Nephron progenitor cell (in vitro differentiated cells): Measurements from ENCODE around the gene ETV1.

ENCODE experiments used
- DNase-seq: peaks from one replicate; pipeline ENCODE4 v3.0.0; 2021
- H3K27ac Mint-ChIP-seq: 2 replicates; pipeline ENCODE4 v1.8.0; 2021; ENCODE audit warnings: mild to moderate bottlenecking, moderate library complexity, mixed read lengths
- H3K27me3 Mint-ChIP-seq: 2 replicates; pipeline ENCODE4 v1.8.0; 2021; ENCODE audit warnings: mild to moderate bottlenecking, low read depth, mixed read lengths; ENCODE audit not compliant: poor library complexity
- H3K36me3 Mint-ChIP-seq: 2 replicates; pipeline ENCODE4 v1.8.0; 2021; ENCODE audit warnings: low read depth, mixed read lengths
- H3K4me1 Mint-ChIP-seq: 2 replicates; pipeline ENCODE4 v1.8.0; 2021; ENCODE audit warnings: mixed read lengths
- H3K4me3 Mint-ChIP-seq: 2 replicates; pipeline ENCODE4 v1.8.0; 2021; ENCODE audit warnings: mild to moderate bottlenecking, moderate library complexity, mixed read lengths
- H3K9me3 Mint-ChIP-seq: 2 replicates; pipeline ENCODE4 v1.8.0; 2021; ENCODE audit warnings: mild to moderate bottlenecking, moderate library complexity, mixed read lengths
- CTCF ChIP-seq: fragments of 200-600 bp; sonication (generic); IDR thresholded peaks from 2 replicates; pipeline ENCODE4 v1.5.0; 2021; ENCODE audit warnings: antibody characterized with exemption

The ETV1 gene

DNA sequence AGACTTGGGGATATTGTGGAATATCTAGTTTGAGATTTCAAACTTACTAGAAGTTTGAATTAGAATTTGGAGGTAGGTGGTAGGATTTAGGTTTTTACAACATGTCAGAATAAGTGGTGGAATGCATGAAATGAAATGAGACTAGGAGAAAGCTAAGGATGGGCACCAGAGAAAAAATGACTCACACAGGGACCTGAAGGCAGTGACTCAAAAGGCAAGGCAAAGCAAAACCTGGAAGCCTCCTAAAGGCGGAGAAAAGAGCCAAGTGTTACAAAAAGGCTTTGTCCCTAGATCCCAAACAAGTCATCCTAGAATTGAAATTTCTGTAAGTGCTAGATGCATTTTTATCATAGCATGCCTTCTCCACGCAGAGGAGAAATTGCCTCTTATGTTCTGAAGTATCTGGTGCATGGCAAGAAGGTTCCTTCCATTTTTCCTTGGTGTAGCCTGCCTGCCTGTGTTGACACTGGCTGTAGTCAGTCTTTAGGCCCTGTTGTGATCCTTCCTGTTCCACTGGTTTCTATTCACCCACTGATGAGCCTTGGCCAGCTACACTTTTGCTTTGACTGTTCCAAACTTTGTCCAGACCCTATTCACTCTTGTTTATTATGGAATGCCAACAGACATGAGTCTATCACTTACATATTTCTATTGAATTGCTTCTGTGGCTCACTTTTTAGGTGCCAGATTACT lies 109.3 kb downstream of the ETV1 start:
- DNase-seq: no peak
- H3K4me1 Mint-ChIP-seq: no peaks in the 10 kb centered on the region
- no peak overlapping the region for H3K4me3 Mint-ChIP-seq
- H3K9me3 Mint-ChIP-seq: no peaks in the 10 kb centered on the region
- no peaks in the 10 kb centered on the region for H3K36me3 Mint-ChIP-seq
- no peak for TF ChIP-seq CTCF
- H3K27me3 Mint-ChIP-seq: no peaks in the 10 kb centered on the region
- H3K27ac Mint-ChIP-seq: peak overlapping the region; percentile 58

- no peak overlapping the region for H3K27ac Mint-ChIP-seq
- H3K9me3 Mint-ChIP-seq: no peaks in the 10 kb centered on the region
- TF ChIP-seq CTCF: no peak
- H3K27me3 Mint-ChIP-seq: no peaks in the 10 kb centered on the region
- H3K4me1 Mint-ChIP-seq: no peaks in the 10 kb centered on the region
- no peaks in the 10 kb centered on the region for H3K36me3 Mint-ChIP-seq
- H3K4me3 Mint-ChIP-seq: no peak overlapping the region
- DNase-seq: no peak
Measured at GRCh38 chr7:13879143-13879542, 110.3 kb downstream of the ETV1 start.

- H3K27ac Mint-ChIP-seq: no peak overlapping the region
- DNase-seq: no peak
- TF ChIP-seq CTCF: no peak
- H3K4me1 Mint-ChIP-seq: no peaks in the 10 kb centered on the region
- no peaks in the 10 kb centered on the region for H3K36me3 Mint-ChIP-seq
- H3K27me3 Mint-ChIP-seq: no peaks in the 10 kb centered on the region
- H3K4me3 Mint-ChIP-seq: no peak overlapping the region
- H3K9me3 Mint-ChIP-seq: no peaks in the 10 kb centered on the region
Measured at GRCh38 chr7:13878154-13878553, 111.3 kb downstream of the ETV1 start.

DNA sequence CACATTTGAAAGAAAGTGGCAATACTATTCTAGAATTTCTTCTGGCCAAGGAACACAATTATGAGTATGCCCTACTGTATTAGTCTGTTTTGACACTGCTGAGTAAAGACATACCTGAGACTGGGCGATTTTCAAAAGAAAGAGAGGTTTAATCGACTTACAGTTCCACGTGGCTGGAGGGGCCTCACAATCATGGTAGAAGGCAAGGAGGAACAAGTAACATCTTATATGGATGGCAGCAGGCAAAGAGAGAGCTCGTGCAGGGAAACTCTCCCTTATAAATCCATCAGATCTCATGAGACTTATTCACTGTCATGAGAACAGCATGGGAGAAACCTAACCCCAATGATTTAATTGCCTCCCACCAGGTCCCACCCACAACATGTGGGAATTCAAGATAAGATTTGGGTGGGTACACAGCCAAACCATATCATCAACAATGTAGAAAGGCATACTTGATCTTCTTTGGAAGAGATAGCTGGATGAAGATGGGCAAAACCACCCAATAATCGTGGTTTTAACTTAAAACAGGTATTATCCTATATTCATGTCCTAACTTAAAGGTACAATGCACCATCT lies 113.9 kb downstream of the ETV1 start:
- TF ChIP-seq CTCF: no peak
- Mint-ChIP-seq H3K36me3 (no peaks in the 10 kb centered on the region), H3K27me3 (peaks cover 4% of the 10 kb centered on the region), H3K9me3 (no peaks in the 10 kb centered on the region), H3K27ac (no peak overlapping the region), H3K4me3 (no peak overlapping the region), H3K4me1 (no peaks in the 10 kb centered on the region)
- no peak for DNase-seq

GRCh38 chr7:13874783-13875182 lies 114.7 kb downstream of the ETV1 start:
- Mint-ChIP-seq H3K27ac (no peak overlapping the region), H3K9me3 (no peaks in the 10 kb centered on the region), H3K36me3 (no peaks in the 10 kb centered on the region), H3K27me3 (peaks cover 4% of the 10 kb centered on the region), H3K4me3 (no peak overlapping the region), H3K4me1 (no peaks in the 10 kb centered on the region)
- TF ChIP-seq CTCF: no peak
- no peak for DNase-seq

DNA sequence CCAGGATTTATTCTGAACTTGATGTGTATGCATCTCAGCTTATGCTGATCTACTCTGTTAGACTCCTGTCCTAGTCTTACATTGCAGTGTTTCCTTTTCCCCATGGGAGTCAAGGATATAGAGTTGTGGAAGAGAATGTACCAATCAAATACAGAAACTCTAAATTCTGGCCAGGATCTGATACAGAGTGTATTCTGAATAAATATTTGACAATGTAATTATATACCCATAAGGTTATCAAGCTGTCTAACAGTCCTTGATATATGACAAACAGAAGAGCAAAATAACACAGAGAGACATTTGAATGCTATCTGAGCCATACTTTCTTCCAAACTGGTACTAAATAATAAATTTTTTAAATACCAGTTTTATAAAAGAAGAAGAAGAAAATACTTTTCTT lies 116.8 kb downstream of the ETV1 start:
- no peak for TF ChIP-seq CTCF
- peaks cover 4% of the 10 kb centered on the region for H3K27me3 Mint-ChIP-seq
- no peak for DNase-seq
- H3K9me3 Mint-ChIP-seq: no peaks in the 10 kb centered on the region
- no peak overlapping the region for H3K4me3 Mint-ChIP-seq
- no peak overlapping the region for H3K27ac Mint-ChIP-seq
- H3K4me1 Mint-ChIP-seq: no peaks in the 10 kb centered on the region
- no peaks in the 10 kb centered on the region for H3K36me3 Mint-ChIP-seq
